ENCODE measurements around the gene AGBL1.

DNA sequence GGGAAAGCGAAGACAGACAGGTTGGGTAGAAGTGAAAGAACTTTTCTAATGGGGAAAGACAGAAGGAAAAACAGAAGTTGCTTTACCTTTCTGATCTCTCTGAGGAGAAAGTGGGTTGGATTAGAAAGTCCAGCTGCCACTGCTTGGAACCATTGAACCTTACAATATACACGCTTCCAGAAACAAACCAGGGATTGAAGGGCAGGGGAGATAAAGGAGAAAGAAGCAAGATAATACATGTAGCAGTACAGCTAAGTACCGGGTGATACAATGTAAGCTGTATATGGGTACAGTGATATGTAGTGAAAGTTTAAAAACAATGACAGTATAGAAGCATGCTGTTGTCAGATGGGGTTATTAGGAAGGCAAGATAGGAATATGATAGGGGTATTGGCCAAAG lies 684.4 kb downstream of the AGBL1 start:
- TF ChIP-seq CTCF (IDR thresholded peaks at IDR 0.05; ENCODE audit: insufficient read depth, low read length), result no peak
- TF ChIP-seq POLR2AphosphoS5 (IDR thresholded peaks at IDR 0.05; ENCODE audit: low read depth), result no peak

Measured in HL-60 (cell line).